ENCODE results near the gene NOA1. TPM values are rescaled to one million over a fixed set of nuclear protein-coding genes. Genes with fewer than 3 reads are reported as not detected.

Gene NOA1
- total and polyA plus RNA-seq, 10 of the 15 experiments (the other 5 are each of a cell fraction or from before 2014, with no cell fraction given), result 3.2 to 34.0 (median 17.6) TPM

DNA sequence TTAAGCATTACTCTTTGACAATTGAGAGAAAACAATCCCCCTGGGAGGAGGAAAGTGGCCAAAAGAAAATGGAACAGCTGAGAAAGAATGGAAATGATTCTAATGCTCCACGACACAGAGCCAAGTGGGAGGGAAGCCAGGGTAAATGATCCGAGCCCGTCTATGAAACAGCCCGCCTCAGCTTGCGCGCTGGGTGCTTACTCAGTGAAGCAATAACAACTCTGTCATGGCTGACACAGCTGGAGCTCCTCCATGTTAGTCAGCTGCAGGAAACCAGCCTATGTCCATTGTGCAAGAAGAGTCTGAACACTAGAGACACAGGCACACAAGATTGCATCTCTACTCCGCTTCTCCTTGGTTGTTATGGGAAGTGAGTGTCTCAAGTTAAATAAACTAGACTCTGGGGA is 19.3 kb downstream of the NOA1 start:
- TF ChIP-seq CHD1 (IDR thresholded peaks at IDR 0.05; ENCODE audit: low read depth, low read length), result no peak
- no peak for TF ChIP-seq SREBF2 (IDR thresholded peaks at IDR 0.05; ENCODE audit: low read length)
- TF ChIP-seq RAD51 (IDR thresholded peaks at IDR 0.05), result no peak
- TF ChIP-seq JUND (IDR thresholded peaks at IDR 0.05; ENCODE audit: low read depth, low read length), result no peak
- TF ChIP-seq MYC (IDR thresholded peaks at IDR 0.05; ENCODE audit: insufficient read depth, insufficient read length, insufficient replicate concordance, low read length, severe bottlenecking), result no peak
- no peak for TF ChIP-seq FOXK2 (IDR thresholded peaks at IDR 0.05)
- no peak for TF ChIP-seq KDM1A (IDR thresholded peaks at IDR 0.05; ENCODE audit: borderline replicate concordance)
- TF ChIP-seq, protein P1, sequence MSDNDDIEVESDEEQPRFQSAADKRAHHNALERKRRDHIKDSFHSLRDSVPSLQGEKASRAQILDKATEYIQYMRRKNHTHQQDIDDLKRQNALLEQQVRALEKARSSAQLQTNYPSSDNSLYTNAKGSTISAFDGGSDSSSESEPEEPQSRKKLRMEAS (IDR thresholded peaks at IDR 0.05; ENCODE audit: low read depth, low read length), result no peak
- TF ChIP-seq CBX5 (IDR thresholded peaks at IDR 0.05; ENCODE audit: low read depth), result no peak
- TF ChIP-seq PML (IDR thresholded peaks at IDR 0.05; ENCODE audit: low read length), result no peak
- TF ChIP-seq, protein P2, sequence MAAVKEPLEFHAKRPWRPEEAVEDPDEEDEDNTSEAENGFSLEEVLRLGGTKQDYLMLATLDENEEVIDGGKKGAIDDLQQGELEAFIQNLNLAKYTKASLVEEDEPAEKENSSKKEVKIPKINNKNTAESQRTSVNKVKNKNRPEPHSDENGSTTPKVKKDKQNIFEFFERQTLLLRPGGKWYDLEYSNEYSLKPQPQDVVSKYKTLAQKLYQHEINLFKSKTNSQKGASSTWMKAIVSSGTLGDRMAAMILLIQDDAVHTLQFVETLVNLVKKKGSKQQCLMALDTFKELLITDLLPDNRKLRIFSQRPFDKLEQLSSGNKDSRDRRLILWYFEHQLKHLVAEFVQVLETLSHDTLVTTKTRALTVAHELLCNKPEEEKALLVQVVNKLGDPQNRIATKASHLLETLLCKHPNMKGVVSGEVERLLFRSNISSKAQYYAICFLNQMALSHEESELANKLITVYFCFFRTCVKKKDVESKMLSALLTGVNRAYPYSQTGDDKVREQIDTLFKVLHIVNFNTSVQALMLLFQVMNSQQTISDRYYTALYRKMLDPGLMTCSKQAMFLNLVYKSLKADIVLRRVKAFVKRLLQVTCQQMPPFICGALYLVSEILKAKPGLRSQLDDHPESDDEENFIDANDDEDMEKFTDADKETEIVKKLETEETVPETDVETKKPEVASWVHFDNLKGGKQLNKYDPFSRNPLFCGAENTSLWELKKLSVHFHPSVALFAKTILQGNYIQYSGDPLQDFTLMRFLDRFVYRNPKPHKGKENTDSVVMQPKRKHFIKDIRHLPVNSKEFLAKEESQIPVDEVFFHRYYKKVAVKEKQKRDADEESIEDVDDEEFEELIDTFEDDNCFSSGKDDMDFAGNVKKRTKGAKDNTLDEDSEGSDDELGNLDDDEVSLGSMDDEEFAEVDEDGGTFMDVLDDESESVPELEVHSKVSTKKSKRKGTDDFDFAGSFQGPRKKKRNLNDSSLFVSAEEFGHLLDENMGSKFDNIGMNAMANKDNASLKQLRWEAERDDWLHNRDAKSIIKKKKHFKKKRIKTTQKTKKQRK (IDR thresholded peaks at IDR 0.05; ENCODE audit: low read depth, low read length), result no peak
- TF ChIP-seq, protein P3, sequence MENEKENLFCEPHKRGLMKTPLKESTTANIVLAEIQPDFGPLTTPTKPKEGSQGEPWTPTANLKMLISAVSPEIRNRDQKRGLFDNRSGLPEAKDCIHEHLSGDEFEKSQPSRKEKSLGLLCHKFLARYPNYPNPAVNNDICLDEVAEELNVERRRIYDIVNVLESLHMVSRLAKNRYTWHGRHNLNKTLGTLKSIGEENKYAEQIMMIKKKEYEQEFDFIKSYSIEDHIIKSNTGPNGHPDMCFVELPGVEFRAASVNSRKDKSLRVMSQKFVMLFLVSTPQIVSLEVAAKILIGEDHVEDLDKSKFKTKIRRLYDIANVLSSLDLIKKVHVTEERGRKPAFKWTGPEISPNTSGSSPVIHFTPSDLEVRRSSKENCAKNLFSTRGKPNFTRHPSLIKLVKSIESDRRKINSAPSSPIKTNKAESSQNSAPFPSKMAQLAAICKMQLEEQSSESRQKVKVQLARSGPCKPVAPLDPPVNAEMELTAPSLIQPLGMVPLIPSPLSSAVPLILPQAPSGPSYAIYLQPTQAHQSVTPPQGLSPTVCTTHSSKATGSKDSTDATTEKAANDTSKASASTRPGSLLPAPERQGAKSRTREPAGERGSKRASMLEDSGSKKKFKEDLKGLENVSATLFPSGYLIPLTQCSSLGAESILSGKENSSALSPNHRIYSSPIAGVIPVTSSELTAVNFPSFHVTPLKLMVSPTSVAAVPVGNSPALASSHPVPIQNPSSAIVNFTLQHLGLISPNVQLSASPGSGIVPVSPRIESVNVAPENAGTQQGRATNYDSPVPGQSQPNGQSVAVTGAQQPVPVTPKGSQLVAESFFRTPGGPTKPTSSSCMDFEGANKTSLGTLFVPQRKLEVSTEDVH (IDR thresholded peaks at IDR 0.05; ENCODE audit: low read depth, partially characterized antibody), result no peak
- no peak for TF ChIP-seq SMC3 (IDR thresholded peaks at IDR 0.05; ENCODE audit: borderline replicate concordance, low read length)
- Histone ChIP-seq H3K9ac (ENCODE audit: control insufficient read depth, insufficient read depth, low read length) (no peak overlapping the region), H3K4me1 (ENCODE audit: control insufficient read depth, insufficient read depth, low read length) (no peaks in the 10 kb centered on the region), H3K9me3 (replicated peaks; ENCODE audit: control insufficient read depth, insufficient read depth, low read length) (no peaks in the 10 kb centered on the region), H3K27ac (ENCODE audit: control insufficient read depth, insufficient read depth) (no peak overlapping the region), H3K36me3 (ENCODE audit: control insufficient read depth in 2 of 2, insufficient read depth in 2 of 2, low read length in 1 of 2) (peaks cover 0 to 5% of the 10 kb centered on the region in 2 experiments; a peak in 3 of 4 replicates), H4K20me1 (ENCODE audit: control insufficient read depth, insufficient read depth) (no peaks in the 10 kb centered on the region), H3K4me3 (no peak overlapping the region), H2AFZ (ENCODE audit: control insufficient read depth, low read depth, low read length) (no peak overlapping the region), H3K79me2 (ENCODE audit: control insufficient read depth, insufficient read depth, low read length) (no peaks in the 10 kb centered on the region), H3K4me2 (ENCODE audit: control insufficient read depth, insufficient read depth) (no peak overlapping the region), H3K27me3 (replicated peaks in 1 of 2; ENCODE audit: control insufficient read depth in 2 of 2, insufficient read depth in 2 of 2, low read length in 1 of 2) (no peaks in the 10 kb centered on the region)
- CTCF ChIA-PET, result interaction anchor here (1.0 kb wide), 1 partner anchor 24 kb away, joined by 3 read pairs; no protein-coding TSS in a partner anchor
- POLR2A ChIA-PET, result no interaction called here
- RAD21 ChIA-PET (ENCODE audit: unreplicated experiment), result no interaction called here
- in situ Hi-C loops (cut with MboI), result no loop called here
- 92% methylated on average over 7 of the region's 7 CpGs for whole genome bisulfite sequencing (ENCODE audit: insufficient coverage, insufficient replicate concordance, low lambda C conversion rate, missing lambda C conversion rate)
- BruUV-seq (replicated peaks), result no TSS peak
- SMC1A ChIA-PET (ENCODE audit: uncharacterized antibody, unreplicated experiment), result no interaction called here
- FAIRE-seq (no peak), ATAC-seq (no peak), DNase-seq (ENCODE audit: low read depth, low spot score) (no peak)
- intact Hi-C loops (cut with micrococcal nuclease; ENCODE audit: unreplicated experiment), result no loop called here
